Spleen (tissue), 11 donors: ENCODE measurements around the gene GID8. TPM values are rescaled to one million over a fixed set of nuclear protein-coding genes. Genes with fewer than 3 reads are reported as not detected.

ENCODE experiments used
- DNase-seq: peaks from one replicate; pipeline ENCODE4 v3.0.0-alpha.2; 2020
- H3K27ac ChIP-seq, 8 donors: fragments of 200-600 bp; sonication (generic) in 7 of 8; 1 replicate in 4 of 8; 2 replicates in 4 of 8; pipeline versions ENCODE4 v1.5.0 to v1.8.0; 2016 to 2021; ENCODE audit warnings: inconsistent platforms in 4 of 8, mild to moderate bottlenecking in 4 of 8, moderate library complexity in 1 of 8
- H3K27me3 ChIP-seq, 7 donors: fragments of 200-600 bp; sonication (generic) in 6 of 7; replicated peaks in 1 of 7; 1 replicate in 4 of 7; 2 replicates in 3 of 7; pipeline versions ENCODE4 v1.5.0 to v1.8.0; 2016 to 2021; ENCODE audit warnings: inconsistent platforms in 3 of 7, mild to moderate bottlenecking in 1 of 7
- H3K36me3 ChIP-seq, 6 donors: fragments of 200-600 bp; sonication (generic) in 5 of 6; 1 replicate in 4 of 6; 2 replicates in 2 of 6; pipeline versions ENCODE4 v1.5.0 to v1.8.0; 2016 to 2021; ENCODE audit warnings: inconsistent platforms in 2 of 6
- H3K4me1 ChIP-seq, 6 donors: fragments of 200-600 bp; sonication (generic) in 5 of 6; 1 replicate in 3 of 6; 2 replicates in 3 of 6; pipeline versions ENCODE4 v1.5.0 to v1.8.0; 2016 to 2021; ENCODE audit warnings: inconsistent platforms in 3 of 6
- H3K4me3 ChIP-seq, 8 donors: fragments of 200-600 bp; sonication (generic) in 7 of 8; 1 replicate in 4 of 8; 2 replicates in 4 of 8; pipeline versions ENCODE4 v1.5.0 to v1.8.0; 2016 to 2021; ENCODE audit warnings: inconsistent platforms in 4 of 8, mild to moderate bottlenecking in 4 of 8, moderate library complexity in 2 of 8
- H3K9me3 ChIP-seq, 8 donors: fragments of 200-600 bp; sonication (generic) in 7 of 8; 1 replicate in 4 of 8; 2 replicates in 4 of 8; pipeline versions ENCODE4 v1.5.0 to v1.8.0; 2016 to 2021; ENCODE audit warnings: inconsistent platforms in 4 of 8
- POLR2A ChIP-seq, 3 donors: fragments of 450-650 bp; IDR thresholded peaks; one replicate each; pipeline ENCODE4 v1.5.1; 2017; ENCODE audit warnings: antibody characterized with exemption in 3 of 3, mild to moderate bottlenecking in 1 of 3
- POLR2AphosphoS5 ChIP-seq, 3 donors: sonication (generic); formaldehyde crosslinking; IDR thresholded peaks; one replicate each; pipeline ENCODE4 v1.5.1; 2017; ENCODE audit warnings: antibody characterized with exemption in 3 of 3
- WGBS, 5 donors: extraction: QIAGEN DNeasy Blood & Tissue Kit in 3 of 5; methylation state at CpG; one replicate each; pipeline versions ENCODE4 v1.1.5 to v1.1.7; 2013 to 2018; 5-methylcytosine and 5-hydroxymethylcytosine counted together
- intact Hi-C: fragments of 100-400 bp; cut with DNase I; formaldehyde crosslinking; loops from one replicate; pipeline ENCODE4 v1.15.0; 2023; ENCODE audit warnings: low total_unique reads
- polyA plus RNA-seq, 3 donors: library from polyadenylated mRNA; stranded (reverse); fragments of 200-250 nt; gene quantifications; one replicate each; pipeline ENCODE4 v1.2.1, GENCODE V29; 2013
- total RNA-seq, 7 donors: library from RNA; depleted of rRNA in 3 of 7; stranded (reverse); fragments of >200 nt in 3 of 7; fragmentation: NEBNext Ultra II Directional in 4 of 7; extraction: Animal tissue kit (Norgen Biotek cat#: 25700) in 4 of 7; gene quantifications; one replicate each; pipeline versions ENCODE4 v1.1.0 to v1.2.1, GENCODE V29; 2016 to 2021
- TF ChIP-seq, protein P1 (sequence below), 11 experiments: fragments of 200-600 bp in 7 of 11; fragments of 450-650 bp in 4 of 11; sonication (generic) in 4 of 11; IDR thresholded peaks in 8 of 11; conservative IDR thresholded peaks in 3 of 11; 1 replicate in 7 of 11; 2 replicates in 4 of 11; pipeline versions ENCODE4 v1.4.0 to v1.8.0; 2016 to 2021; ENCODE audit warnings: antibody characterized with exemption in 11 of 11, inconsistent platforms in 4 of 11, mild to moderate bottlenecking in 1 of 11
- donor health status: healthy with polysubstance abuse.
- donor health status: DM: no; HTN: no; CAD: no; lungs with moderate emphysema.
- donor health status: DM: no; HTN: no; CAD: no.
- donor health status: Bipolar disorder and iron deficiency.
- donor health status: healthy.
- donor health status: DM: no; HTN: no; CAD: no.
- donor health status: DM: yes; HTN: yes; CAD: no.

GID8 gene
- total and polyA plus RNA-seq, 10 donors = 9.7 to 33.3 (median 28.1) TPM

DNA sequence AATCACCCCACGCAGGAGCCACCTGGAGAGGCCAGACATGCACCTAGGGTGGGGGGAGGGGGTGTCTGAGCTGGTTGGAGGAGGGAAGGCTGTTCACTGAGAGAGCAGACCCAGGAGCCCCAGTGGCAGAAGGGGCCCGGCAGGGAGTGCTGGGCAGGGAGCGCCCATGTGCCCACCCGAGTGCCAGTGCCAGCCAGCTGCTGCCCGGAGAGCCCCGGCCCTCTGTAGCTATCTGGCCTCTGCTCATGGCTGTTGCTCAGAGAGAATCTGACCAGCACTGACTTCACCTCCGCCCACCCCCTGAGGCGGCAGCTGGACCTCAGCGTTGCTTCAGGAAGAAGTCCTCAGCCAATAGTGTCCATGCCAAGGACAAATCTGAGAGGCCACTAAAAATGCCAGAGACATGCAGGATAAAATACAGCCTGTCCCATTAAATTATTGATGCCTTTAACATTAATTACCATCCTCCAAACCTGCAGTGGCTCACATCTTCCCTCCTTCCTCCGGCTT, 37.4 kb downstream of the GID8 start:
- H3K27ac ChIP-seq = no peak overlapping the region

DNA sequence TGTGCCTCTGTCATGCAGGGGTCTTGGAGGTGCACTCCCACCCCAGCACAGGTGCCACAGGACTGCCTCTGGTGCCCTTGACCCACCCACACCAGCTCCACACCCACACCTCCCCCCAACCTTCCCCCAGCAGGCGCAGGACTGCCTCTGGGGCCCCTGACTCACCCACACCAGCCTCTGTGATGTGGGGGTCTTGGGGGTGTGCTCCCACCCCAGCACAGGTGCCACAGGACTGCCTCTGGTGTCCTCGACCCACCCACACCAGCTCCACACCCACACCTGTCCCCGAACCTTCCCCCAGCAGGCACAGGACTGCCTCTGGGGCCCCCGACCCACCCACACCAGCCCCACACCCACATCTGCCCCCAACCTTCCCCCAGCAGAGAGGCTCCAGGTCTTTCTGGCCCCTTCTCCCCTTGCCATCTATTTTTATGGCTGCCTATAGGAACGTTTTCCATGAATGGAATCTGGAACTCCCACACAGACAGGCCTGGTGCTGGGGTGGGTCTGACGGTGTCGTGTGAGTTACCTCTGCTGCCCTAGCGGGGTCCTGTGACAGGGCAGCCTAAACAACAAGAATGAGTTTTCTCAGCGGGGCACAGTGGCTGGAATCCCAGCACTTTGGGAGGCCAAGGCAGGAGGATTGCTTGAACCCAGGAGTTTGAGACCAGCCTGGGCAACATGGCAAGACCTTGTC, 38.0 kb downstream of the GID8 start:
- Histone ChIP-seq H3K27me3 (peaks cover 0 to 96% (median 90%) of the 10 kb centered on the region in 7 donors), H3K27ac (no peak overlapping the region), H3K4me3 (no peak overlapping the region), H3K36me3 (no peaks in the 10 kb centered on the region), H3K4me1 (peaks cover 5 to 57% (median 36%) of the 10 kb centered on the region in 6 donors), H3K9me3 (no peaks in the 10 kb centered on the region)
- TF ChIP-seq, protein P1, sequence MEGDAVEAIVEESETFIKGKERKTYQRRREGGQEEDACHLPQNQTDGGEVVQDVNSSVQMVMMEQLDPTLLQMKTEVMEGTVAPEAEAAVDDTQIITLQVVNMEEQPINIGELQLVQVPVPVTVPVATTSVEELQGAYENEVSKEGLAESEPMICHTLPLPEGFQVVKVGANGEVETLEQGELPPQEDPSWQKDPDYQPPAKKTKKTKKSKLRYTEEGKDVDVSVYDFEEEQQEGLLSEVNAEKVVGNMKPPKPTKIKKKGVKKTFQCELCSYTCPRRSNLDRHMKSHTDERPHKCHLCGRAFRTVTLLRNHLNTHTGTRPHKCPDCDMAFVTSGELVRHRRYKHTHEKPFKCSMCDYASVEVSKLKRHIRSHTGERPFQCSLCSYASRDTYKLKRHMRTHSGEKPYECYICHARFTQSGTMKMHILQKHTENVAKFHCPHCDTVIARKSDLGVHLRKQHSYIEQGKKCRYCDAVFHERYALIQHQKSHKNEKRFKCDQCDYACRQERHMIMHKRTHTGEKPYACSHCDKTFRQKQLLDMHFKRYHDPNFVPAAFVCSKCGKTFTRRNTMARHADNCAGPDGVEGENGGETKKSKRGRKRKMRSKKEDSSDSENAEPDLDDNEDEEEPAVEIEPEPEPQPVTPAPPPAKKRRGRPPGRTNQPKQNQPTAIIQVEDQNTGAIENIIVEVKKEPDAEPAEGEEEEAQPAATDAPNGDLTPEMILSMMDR (IDR thresholded peaks at IDR 0.05 in 8 of 11, conservative IDR thresholded peaks at IDR 0.05 in 3 of 11) = no peak
- TF ChIP-seq POLR2A (IDR thresholded peaks at IDR 0.05) (no peak), POLR2AphosphoS5 (IDR thresholded peaks at IDR 0.05) (no peak)
- intact Hi-C loops = no loop called here
- 68 to 78% (median 72%) methylated on average over 7 to 9 of the region's 9 CpGs for WGBS, 5 donors
- DNase-seq = no peak

More for the DNA sequence above, 37.4 kb downstream of the GID8 start:
- H3K36me3 ChIP-seq = no peaks in the 10 kb centered on the region
- intact Hi-C loops = no loop called here
- WGBS, 5 donors = 61 to 76% (median 71%) methylated on average over 9 to 10 of the region's 10 CpGs
- no peaks in the 10 kb centered on the region for H3K9me3 ChIP-seq
- DNase-seq = no peak
- H3K4me3 ChIP-seq = no peak overlapping the region
- peaks cover 5 to 50% (median 32%) of the 10 kb centered on the region in 6 donors for H3K4me1 ChIP-seq
- TF ChIP-seq, protein P1 (IDR thresholded peaks at IDR 0.05 in 8 of 11, conservative IDR thresholded peaks at IDR 0.05 in 3 of 11) = no peak
- TF ChIP-seq POLR2A (IDR thresholded peaks at IDR 0.05) = no peak
- TF ChIP-seq POLR2AphosphoS5 (IDR thresholded peaks at IDR 0.05) = no peak
- H3K27me3 ChIP-seq = peaks cover 0 to 96% (median 90%) of the 10 kb centered on the region in 7 donors

DNA sequence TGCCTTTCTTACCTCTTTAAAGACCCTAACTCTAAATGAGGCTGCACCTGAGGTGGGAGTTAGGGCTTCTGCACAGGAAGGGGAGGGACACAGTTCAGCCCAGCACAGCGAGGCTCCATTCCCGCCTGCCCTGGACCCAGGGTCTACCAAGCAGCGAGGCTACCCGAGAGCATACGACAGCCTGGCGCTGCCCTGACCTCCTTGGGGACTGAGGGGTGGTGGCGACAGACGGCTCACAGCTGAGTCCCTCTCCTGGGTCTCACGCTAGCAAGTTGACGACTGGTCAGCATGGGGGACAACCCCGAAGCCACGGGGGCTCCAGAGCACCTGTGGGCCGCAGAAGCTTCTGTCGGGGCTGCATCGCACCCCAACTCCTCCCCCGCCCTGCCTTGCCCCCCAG, 38.9 kb downstream of the GID8 start:
- intact Hi-C loops = no loop called here
- no peak overlapping the region for H3K27ac ChIP-seq
- peaks cover 0 to 97% (median 94%) of the 10 kb centered on the region in 7 donors for H3K27me3 ChIP-seq
- no peaks in the 10 kb centered on the region for H3K9me3 ChIP-seq
- no peak for TF ChIP-seq POLR2A (IDR thresholded peaks at IDR 0.05)
- TF ChIP-seq, protein P1 (IDR thresholded peaks at IDR 0.05 in 8 of 11, conservative IDR thresholded peaks at IDR 0.05 in 3 of 11) = no peak
- no peak for TF ChIP-seq POLR2AphosphoS5 (IDR thresholded peaks at IDR 0.05)
- WGBS, 5 donors = 81 to 88% (median 86%) methylated on average over 10 to 16 of the region's 16 CpGs
- H3K4me1 ChIP-seq = peaks cover 5 to 66% (median 44%) of the 10 kb centered on the region in 6 donors
- no peaks in the 10 kb centered on the region for H3K36me3 ChIP-seq
- peak overlapping the region in 2 of 8 donors; percentile 25 to 62 for H3K4me3 ChIP-seq
- no peak for DNase-seq
